DND-41 (cell line): ENCODE data around the gene JAZF1.
A peak's percentile ranks its signal among the peaks of the same experiment; 100 is the strongest.

Experiments
- ATAC-seq: fragments of 200-7000 bp; cut with Tn5 transposase; 3 replicates; pipeline ENCODE4 v1.9.1; 2021; ENCODE audit warnings: low read depth; ENCODE audit not compliant: insufficient read depth
- DNase-seq: peaks from one replicate; pipeline ENCODE4 v3.0.0-alpha.2; 2020
- H2AFZ ChIP-seq: 2 replicates; pipeline ENCODE4 v1.6.0; 2012; ENCODE audit warnings: low read depth, low read length
- H3K27ac ChIP-seq: 2 replicates; pipeline ENCODE4 v1.5.1; 2012; ENCODE audit warnings: low read length, inconsistent platforms
- H3K27me3 ChIP-seq: fragments of 200-600 bp; sonication (generic); 2 replicates; pipeline ENCODE4 v1.6.0; 2012; ENCODE audit warnings: low read length, mild to moderate bottlenecking, inconsistent platforms; ENCODE audit not compliant: insufficient read depth, poor library complexity
- H3K36me3 ChIP-seq: 2 replicates; pipeline ENCODE4 v1.5.1; 2012; ENCODE audit warnings: low read length, inconsistent platforms; ENCODE audit not compliant: insufficient read depth
- H3K4me1 ChIP-seq: 2 replicates; pipeline ENCODE4 v1.5.1; 2012; ENCODE audit warnings: mild to moderate bottlenecking, low read length; ENCODE audit not compliant: insufficient read depth
- H3K4me2 ChIP-seq: 2 replicates; pipeline ENCODE4 v1.6.0; 2012; ENCODE audit warnings: mild to moderate bottlenecking, moderate library complexity, low read length, inconsistent platforms; ENCODE audit not compliant: insufficient read depth
- H3K4me3 ChIP-seq, 2 experiments: fragments of 200-600 bp in 1 of 2; shearing (Covaris generic) in 1 of 2; 2 replicates each; pipeline ENCODE4 v1.5.1; 2012 to 2016; ENCODE audit warnings: inconsistent platforms in 2 of 2, low read length in 2 of 2, mild to moderate bottlenecking in 2 of 2, low read depth in 1 of 2, moderate library complexity in 1 of 2
- H3K79me2 ChIP-seq: 2 replicates; pipeline ENCODE4 v1.6.0; 2012; ENCODE audit warnings: low read length, inconsistent platforms; ENCODE audit not compliant: insufficient read depth
- H3K9ac ChIP-seq: 2 replicates; pipeline ENCODE4 v1.6.0; 2012; ENCODE audit warnings: low read depth, mild to moderate bottlenecking, inconsistent platforms, low read length, moderate library complexity
- H3K9me3 ChIP-seq: 2 replicates; pipeline ENCODE4 v1.5.1; 2012; ENCODE audit warnings: low read length, moderate library complexity, mild to moderate bottlenecking, inconsistent platforms; ENCODE audit not compliant: insufficient read depth, severe bottlenecking
- H4K20me1 ChIP-seq: 2 replicates; pipeline ENCODE4 v1.6.0; 2012; ENCODE audit warnings: low read length; ENCODE audit not compliant: insufficient read depth
- CTCF ChIP-seq: IDR thresholded peaks from 2 replicates; pipeline ENCODE4 v1.5.1; 2012; ENCODE audit warnings: borderline replicate concordance, low read length, moderate library complexity, mild to moderate bottlenecking; ENCODE audit not compliant: poor library complexity, severe bottlenecking; ENCODE audit errors: extremely low read depth
- EZH2 ChIP-seq: IDR thresholded peaks from 3 replicates; pipeline ENCODE4 v1.6.1; 2012; ENCODE audit warnings: borderline replicate concordance, low read depth, mild to moderate bottlenecking, moderate library complexity, low read length, inconsistent platforms; ENCODE audit not compliant: severe bottlenecking

JAZF1 gene

GRCh38 chr7:28041508-28042314 lies 138.9 kb downstream of the JAZF1 start:
- H4K20me1 ChIP-seq, result no peaks in the 10 kb centered on the region
- no peaks in the 10 kb centered on the region for H3K27me3 ChIP-seq
- H3K4me3 ChIP-seq, result no peak overlapping the region
- H3K9me3 ChIP-seq, result no peaks in the 10 kb centered on the region
- H2AFZ ChIP-seq, result no peak overlapping the region
- H3K79me2 ChIP-seq, result no peaks in the 10 kb centered on the region
- ATAC-seq (no peak), DNase-seq (no peak)
- no peak overlapping the region for H3K27ac ChIP-seq
- no peak for TF ChIP-seq CTCF
- no peak overlapping the region for H3K9ac ChIP-seq
- H3K36me3 ChIP-seq, result no peaks in the 10 kb centered on the region
- H3K4me1 ChIP-seq, result no peaks in the 10 kb centered on the region
- no peak overlapping the region for H3K4me2 ChIP-seq

GRCh38 chr7:28038175-28038797 lies 142.3 kb downstream of the JAZF1 start:
- Histone ChIP-seq H3K4me3 (no peak overlapping the region), H3K4me1 (no peaks in the 10 kb centered on the region), H3K27ac (no peak overlapping the region), H3K36me3 (no peaks in the 10 kb centered on the region), H4K20me1 (peaks cover 2% of the 10 kb centered on the region; the same call in 1 of the 2 replicates), H3K9ac (no peak overlapping the region), H3K4me2 (no peak overlapping the region), H3K27me3 (no peaks in the 10 kb centered on the region), H3K79me2 (no peaks in the 10 kb centered on the region), H3K9me3 (no peaks in the 10 kb centered on the region), H2AFZ (no peak overlapping the region)
- DNase-seq (no peak), ATAC-seq (no peak)
- no peak for TF ChIP-seq EZH2
- TF ChIP-seq CTCF, result no peak

GRCh38 chr7:28037220-28038010 lies 143.2 kb downstream of the JAZF1 start:
- H3K4me1 ChIP-seq, result no peaks in the 10 kb centered on the region
- H4K20me1 ChIP-seq, result peaks cover 2% of the 10 kb centered on the region; the same call in 1 of the 2 replicates
- H3K4me2 ChIP-seq, result no peak overlapping the region
- peak; percentile 31; the same call in 1 of the 3 replicates for ATAC-seq
- no peaks in the 10 kb centered on the region for H3K27me3 ChIP-seq
- no peaks in the 10 kb centered on the region for H3K36me3 ChIP-seq
- no peak overlapping the region for H3K4me3 ChIP-seq
- TF ChIP-seq EZH2 (no peak), CTCF (no peak)
- no peak overlapping the region for H3K9ac ChIP-seq
- no peak overlapping the region for H3K27ac ChIP-seq
- no peak overlapping the region for H2AFZ ChIP-seq
- H3K79me2 ChIP-seq, result no peaks in the 10 kb centered on the region
- H3K9me3 ChIP-seq, result no peaks in the 10 kb centered on the region
- DNase-seq, result no peak
